Muscle of back (tissue), 11 donors: ENCODE measurements around the gene USP11. TPM values are rescaled to one million over a fixed set of nuclear protein-coding genes. Genes with fewer than 3 reads are reported as not detected.

Experiments
- DNase-seq, 3 donors: peaks; one replicate each; pipeline versions ENCODE4 v3.0.0 to v3.0.0-alpha.2; 2013
- polyA plus RNA-seq, 10 donors: library from polyadenylated mRNA; unstranded; fragments of 120-200 nt; gene quantifications; one replicate each; pipeline ENCODE4 v1.2.1, GENCODE V29; 2013; ENCODE audit not compliant: insufficient read length in 10 of 10

USP11 gene
- polyA plus RNA-seq, 10 donors, result 84.3 to 100 (median 92.3) TPM

DNA sequence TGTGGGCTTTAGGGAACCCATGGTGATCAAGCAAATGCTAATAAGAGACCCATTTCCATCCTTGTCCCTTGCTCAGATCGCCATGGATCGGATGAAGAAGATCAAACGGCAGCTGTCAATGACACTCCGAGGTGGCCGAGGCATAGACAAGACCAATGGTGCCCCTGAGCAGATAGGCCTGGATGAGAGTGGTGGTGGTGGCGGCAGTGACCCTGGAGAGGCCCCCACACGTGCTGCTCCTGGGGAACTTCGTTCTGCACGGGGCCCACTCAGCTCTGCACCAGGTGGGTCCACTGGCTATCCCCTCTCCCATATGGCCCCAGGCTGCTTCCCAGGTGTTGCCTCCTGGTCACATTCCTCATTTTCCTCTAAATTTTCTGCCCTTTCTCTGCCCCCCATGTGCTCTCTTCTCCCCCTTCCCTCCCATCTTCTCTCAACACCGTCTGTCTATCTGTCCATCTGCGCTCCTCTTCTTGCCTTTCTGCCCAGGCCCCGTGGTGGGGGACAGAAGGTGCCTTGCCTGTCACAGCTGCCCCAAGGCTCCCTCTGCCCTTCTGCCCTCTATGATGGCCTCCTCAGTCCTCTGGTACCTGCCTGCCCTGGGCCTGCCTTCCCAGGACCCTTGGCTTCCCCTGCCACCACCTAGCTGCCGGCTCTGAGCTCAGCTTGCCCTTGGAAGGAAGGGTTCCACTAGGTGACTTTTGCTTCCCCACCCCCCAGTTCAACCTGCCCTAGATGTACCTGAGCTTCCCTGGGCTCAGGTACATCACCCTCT lies 9.1 kb upstream of the USP11 start:
- DNase-seq, result no peak

DNA sequence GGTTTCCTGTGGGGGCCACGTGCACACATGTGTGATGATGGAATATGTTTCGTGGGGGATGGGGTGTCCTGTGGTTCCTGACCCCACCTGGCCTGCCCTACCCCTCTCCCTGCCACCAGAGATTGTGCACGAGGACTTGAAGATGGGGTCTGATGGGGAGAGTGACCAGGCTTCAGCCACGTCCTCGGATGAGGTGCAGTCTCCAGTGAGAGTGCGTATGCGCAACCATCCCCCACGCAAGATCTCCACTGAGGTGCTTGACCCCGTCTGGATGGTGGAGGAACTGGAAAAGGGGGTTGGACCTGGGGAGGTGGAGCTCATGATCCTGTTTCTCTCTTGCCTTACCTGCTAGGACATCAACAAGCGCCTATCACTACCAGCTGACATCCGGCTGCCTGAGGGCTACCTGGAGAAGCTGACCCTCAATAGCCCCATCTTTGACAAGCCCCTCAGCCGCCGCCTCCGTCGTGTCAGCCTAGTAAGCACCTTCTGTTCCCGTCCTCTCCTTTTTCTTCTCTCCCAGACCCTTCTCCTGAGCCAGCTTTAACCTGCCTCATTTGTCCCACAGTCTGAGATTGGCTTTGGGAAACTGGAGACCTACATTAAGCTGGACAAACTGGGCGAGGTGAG lies 8.4 kb upstream of the USP11 start:
- DNase-seq, result no peak

- DNase-seq, result no peak
Measured at GRCh38 chrX:47224896-47225290, 7.9 kb upstream of the USP11 start.

- no peak for DNase-seq
Measured at GRCh38 chrX:47226071-47226470, 6.7 kb upstream of the USP11 start.

- no peak for DNase-seq
Measured at GRCh38 chrX:47226531-47227333, 6.1 kb upstream of the USP11 start.

- DNase-seq, result no peak
Measured at GRCh38 chrX:47227334-47227583, 5.5 kb upstream of the USP11 start.

DNA sequence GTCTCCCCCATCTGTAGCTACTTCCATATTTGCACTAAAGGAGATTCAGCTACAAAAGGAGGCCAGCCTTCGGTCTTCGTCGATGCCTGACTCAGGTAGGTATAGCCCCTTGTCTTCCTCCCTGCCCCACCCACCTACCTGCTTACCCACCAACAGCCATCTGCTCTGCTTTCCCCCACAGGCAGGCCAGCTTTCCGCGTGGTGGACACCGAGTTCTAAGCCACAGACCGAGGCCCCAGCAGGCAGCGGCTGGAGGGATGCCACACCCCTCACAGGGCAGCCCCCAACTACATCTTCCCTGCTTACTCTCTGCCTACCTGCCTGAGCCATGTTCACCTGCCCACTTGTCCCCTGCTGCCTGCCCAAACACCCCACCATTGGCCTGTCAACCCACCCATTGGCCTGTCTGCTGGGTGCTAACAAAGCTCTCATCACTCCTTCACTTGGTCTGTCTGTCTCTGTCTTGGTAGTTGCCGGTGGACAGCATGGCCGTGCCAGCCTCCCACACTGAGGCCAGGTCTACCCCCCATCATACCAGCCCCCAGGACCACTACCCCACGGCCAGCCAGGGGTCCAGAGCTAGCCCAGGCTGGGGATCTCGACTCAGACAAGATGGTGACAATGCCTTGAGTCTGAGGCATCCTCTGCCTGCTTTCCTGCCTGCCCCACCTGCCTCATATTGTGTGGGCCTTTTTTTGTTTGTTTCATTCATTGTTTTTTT lies 4.1 kb upstream of the USP11 start:
- no peak for DNase-seq

- no peak for DNase-seq
Measured at GRCh38 chrX:47229427-47229826, 3.4 kb upstream of the USP11 start.

DNA sequence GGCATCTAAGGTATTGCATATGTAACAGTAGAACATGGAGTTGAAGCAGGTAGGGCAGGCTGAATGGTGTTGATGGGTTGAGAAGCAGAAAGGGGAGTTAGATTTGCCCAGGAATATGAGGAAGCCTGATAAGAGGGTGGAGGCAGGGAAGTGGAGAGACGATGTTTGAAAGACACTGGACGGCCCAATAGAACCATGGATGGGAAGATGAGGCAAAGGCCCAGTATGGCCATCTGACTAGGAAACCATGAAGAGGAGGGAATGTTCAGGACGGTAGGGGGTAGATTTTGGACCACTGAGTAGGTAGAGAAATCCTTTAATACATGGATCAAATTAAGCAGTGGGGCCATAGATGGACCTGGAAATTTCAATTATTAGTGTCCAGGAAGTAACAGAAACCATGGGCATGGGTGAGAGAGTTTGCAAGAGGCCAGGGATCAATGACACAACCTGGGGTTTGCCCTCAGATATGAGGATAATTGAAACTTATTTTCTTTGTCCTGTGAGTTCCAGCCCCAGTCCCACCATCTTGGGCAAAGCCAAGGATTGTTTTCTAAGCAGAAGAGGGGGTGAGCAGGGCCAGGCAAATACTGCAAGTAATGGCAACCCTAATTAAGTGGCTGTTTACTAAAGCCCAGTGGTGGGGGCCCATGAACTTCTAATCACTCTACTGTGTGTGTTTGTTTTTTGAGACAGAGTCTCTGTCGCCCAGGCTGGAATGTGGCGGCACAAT lies 2.5 kb upstream of the USP11 start:
- no peak for DNase-seq

- no peak for DNase-seq
Measured at GRCh38 chrX:47231167-47231566, 1.6 kb upstream of the USP11 start.

DNA sequence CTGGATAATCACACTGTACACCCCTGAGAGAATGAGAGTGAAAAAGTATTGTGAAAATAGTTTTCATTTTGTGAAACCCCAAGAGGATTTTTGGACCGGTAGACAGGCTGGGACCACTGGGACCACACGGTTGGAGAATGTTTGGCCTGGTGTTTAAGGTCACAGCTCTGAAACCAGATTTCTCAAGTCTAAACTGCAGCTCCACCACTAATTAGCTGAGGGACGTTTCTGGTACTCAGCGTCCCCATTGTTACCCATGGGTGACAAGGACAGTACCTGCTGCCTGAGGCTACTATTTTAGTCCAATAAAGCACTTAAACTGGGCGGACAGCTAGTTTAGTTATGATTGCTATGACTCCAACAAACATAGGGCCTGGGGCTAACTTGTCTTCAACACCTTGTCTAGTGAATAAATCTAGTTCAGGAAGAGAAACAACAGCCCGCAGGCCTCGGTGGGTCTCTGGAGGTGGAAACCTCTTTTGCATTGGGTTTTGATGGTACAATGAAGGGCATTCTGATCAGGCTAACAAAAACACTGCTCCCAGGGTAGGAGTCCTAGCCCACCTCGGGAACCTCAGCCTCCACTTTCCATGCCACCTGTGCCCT lies 509 bp upstream of the USP11 start:
- no peak for DNase-seq

GRCh38 chrX:47233333-47234113 lies 714 bp downstream of the USP11 start:
- peak; percentile 94 to 96 (median 95) for DNase-seq

DNA sequence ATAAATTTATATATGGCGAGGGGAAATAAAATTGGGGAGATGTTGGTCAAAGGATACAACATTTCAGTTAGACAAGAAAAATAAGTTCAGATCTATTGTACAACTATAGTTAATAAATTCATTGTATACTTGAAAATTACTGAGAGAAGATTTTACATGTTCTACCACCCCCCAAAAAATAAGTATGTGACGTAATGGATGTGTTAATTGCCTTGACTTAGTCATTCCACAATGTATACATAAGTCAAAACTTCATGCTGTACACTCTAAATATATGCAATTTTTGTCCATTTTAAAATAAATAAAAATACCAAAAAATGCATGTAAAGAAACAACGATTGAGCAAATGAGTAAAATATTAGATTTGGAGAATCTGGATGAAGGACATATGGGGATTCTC lies 1.8 kb downstream of the USP11 start:
- DNase-seq, result no peak

DNA sequence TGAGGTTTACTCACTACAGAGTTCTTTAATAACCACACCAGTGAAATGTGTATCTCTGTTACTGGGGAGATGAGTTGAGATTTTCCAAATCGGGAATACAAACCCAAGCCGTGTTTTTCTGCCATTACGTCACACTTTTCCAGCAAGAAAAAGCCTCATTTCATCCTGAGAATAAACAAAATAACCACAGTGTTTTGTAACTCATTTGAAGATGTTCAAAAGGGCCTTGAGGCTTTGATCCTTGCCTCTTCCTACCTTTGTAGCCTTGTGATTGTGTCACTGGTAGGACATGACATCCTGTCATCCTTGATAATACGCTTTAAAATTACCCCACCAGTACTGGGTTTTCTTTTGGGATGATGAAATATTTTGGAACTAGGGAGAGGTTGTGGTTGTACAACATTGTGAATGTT lies 2.9 kb downstream of the USP11 start:
- DNase-seq, result no peak

DNA sequence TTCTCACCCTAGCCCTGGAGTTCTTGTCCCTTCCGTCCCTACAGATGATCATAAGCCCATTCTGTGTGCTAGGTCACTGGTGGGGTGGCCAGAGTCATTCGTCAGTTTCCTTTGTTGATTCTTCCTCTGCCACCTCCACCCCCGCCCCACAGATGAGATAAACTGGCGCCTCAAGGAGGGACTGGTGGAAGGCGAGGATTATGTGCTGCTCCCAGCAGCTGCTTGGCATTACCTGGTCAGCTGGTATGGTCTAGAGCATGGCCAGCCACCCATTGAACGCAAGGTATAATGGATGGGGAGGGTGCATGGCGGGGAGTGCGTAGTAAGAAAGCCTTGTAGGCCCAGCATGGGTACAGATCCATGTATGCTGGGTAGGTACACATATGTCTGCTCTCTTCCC lies 6.4 kb downstream of the USP11 start:
- DNase-seq, result no peak

- DNase-seq, result no peak
Measured at GRCh38 chrX:47239898-47240545, 7.2 kb downstream of the USP11 start.

GRCh38 chrX:47240619-47241018 lies 7.8 kb downstream of the USP11 start:
- no peak for DNase-seq

GRCh38 chrX:47241201-47242011 lies 8.6 kb downstream of the USP11 start:
- no peak for DNase-seq

DNA sequence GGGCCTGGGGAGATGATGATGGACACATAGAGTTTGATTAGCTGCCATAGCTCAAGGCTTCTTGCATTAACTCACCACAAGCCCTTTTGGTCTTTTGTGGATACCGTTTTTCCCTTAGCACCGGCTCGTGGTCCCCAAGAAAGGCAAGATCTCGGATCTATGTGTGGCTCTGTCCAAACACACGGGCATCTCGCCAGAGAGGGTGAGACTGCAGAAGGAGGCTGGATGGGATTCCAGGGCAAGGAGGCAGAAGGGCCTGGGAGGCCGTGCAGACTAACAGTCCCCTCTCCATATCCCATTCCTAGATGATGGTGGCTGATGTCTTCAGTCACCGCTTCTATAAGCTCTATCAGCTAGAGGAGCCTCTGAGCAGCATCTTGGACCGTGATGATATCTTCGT lies 9.5 kb downstream of the USP11 start:
- no peak for DNase-seq
